Liver (tissue), 3 donors: ENCODE results near the gene DIAPH2.

Experiments used
- HNF4A ChIP-seq, 2 donors: conservative IDR thresholded peaks; 2 replicates each; pipeline ENCODE4 v1.6.1; 2016; ENCODE audit warnings: antibody characterized with exemption in 2 of 2, mild to moderate bottlenecking in 2 of 2
- JUND ChIP-seq, 2 donors: IDR thresholded peaks; 2 replicates each; pipeline ENCODE4 v1.6.1; 2016; ENCODE audit warnings: antibody characterized with exemption in 2 of 2
- REST ChIP-seq: IDR thresholded peaks from 2 replicates; pipeline ENCODE4 v1.6.1; 2016; ENCODE audit warnings: antibody characterized with exemption, mild to moderate bottlenecking
- SP1 ChIP-seq: IDR thresholded peaks from 2 replicates; pipeline ENCODE4 v1.6.1; 2018; ENCODE audit warnings: antibody characterized with exemption, mild to moderate bottlenecking
- TAF1 ChIP-seq: conservative IDR thresholded peaks from 2 replicates; pipeline ENCODE4 v1.6.1; 2016; ENCODE audit warnings: antibody characterized with exemption, mild to moderate bottlenecking
- YY1 ChIP-seq: IDR thresholded peaks from 2 replicates; pipeline ENCODE4 v1.6.1; 2016; ENCODE audit warnings: antibody characterized with exemption, mild to moderate bottlenecking
- TF ChIP-seq, protein P1 (sequence below): fragments of 150-350 bp; IDR thresholded peaks from 2 replicates; pipeline ENCODE4 v1.5.1; 2017; ENCODE audit warnings: improper control_type of control experiment, low read depth, low read length; ENCODE audit not compliant: missing input control
- TF ChIP-seq, protein P2 (sequence below): IDR thresholded peaks from 2 replicates; pipeline ENCODE4 v1.6.1; 2016; ENCODE audit warnings: antibody characterized with exemption
- donor health status: healthy.
- donor health status: healthy.

DNA sequence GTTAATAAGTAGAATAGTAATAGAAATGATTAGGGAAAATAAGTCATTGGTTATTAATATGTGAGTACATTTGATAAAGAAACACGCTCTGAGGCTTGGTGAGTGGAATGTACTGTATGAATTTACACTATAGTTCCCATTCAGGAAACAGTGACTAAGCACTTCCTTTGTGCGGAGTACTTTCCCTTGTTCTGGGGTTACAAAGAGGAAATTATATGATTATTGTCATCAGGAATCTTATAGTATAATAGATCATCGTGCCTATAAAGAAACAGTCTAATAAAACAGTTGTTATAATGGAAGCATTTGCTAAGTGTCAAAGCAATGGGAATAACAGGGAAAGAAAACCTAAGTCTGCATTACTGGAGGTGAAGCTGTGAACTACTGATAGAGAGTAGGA lies 337.0 kb downstream of the DIAPH2 start:
- TF ChIP-seq, protein P1, sequence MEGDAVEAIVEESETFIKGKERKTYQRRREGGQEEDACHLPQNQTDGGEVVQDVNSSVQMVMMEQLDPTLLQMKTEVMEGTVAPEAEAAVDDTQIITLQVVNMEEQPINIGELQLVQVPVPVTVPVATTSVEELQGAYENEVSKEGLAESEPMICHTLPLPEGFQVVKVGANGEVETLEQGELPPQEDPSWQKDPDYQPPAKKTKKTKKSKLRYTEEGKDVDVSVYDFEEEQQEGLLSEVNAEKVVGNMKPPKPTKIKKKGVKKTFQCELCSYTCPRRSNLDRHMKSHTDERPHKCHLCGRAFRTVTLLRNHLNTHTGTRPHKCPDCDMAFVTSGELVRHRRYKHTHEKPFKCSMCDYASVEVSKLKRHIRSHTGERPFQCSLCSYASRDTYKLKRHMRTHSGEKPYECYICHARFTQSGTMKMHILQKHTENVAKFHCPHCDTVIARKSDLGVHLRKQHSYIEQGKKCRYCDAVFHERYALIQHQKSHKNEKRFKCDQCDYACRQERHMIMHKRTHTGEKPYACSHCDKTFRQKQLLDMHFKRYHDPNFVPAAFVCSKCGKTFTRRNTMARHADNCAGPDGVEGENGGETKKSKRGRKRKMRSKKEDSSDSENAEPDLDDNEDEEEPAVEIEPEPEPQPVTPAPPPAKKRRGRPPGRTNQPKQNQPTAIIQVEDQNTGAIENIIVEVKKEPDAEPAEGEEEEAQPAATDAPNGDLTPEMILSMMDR: no peak
- TF ChIP-seq REST (no peak), YY1 (no peak), JUND (IDR thresholded peaks at IDR 0.05) (no peak), HNF4A (conservative IDR thresholded peaks at IDR 0.05) (no peak), TAF1 (no peak), SP1 (no peak)
- TF ChIP-seq, protein P2, sequence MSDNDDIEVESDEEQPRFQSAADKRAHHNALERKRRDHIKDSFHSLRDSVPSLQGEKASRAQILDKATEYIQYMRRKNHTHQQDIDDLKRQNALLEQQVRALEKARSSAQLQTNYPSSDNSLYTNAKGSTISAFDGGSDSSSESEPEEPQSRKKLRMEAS: no peak
